ENCODE data around the gene MCU. TPM values are rescaled to one million over a fixed set of nuclear protein-coding genes. Genes with fewer than 3 reads are reported as not detected.

MCU gene
- total and polyA plus RNA-seq, 2 of the 8 experiments (the other 6 are each of a cell fraction or from before 2014, with no cell fraction given) = 51.6 to 62.2 TPM

DNA sequence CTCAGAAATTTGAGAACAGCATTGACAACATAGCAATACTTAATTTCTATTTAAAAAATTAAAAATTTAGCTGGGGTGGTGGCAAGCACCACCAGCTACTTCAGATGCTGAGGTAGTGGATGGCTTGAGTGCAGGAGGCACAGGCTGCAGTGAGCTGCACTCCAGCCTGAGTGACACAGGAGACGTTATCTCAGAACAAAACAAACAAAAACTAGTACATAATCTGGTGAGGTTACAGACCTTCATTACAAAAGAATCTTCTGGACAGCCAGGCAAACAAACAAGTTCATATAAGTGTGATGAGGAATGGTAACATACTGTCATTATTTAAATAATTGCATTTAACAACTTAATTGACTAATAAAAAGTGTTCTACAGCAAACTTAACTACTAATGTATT, 124.6 kb downstream of the MCU start:
- Histone ChIP-seq H3K56ac (replicated peaks; ENCODE audit: insufficient read length, low read depth, low read length) (no peak overlapping the region), H3K4me3 (ENCODE audit: extremely low read depth in 1 of 4, insufficient read depth in 2 of 4, low read depth in 3 of 4, low read length in 4 of 4) (no peak overlapping the region), H3K9ac (replicated peaks in 1 of 4; ENCODE audit: extremely low read depth in 1 of 4, low read depth in 3 of 4, low read length in 3 of 4) (no peak overlapping the region), H3K9me3 (ENCODE audit: insufficient read depth in 2 of 2, low read depth in 1 of 2, low read length in 1 of 2) (no peaks in the 10 kb centered on the region), H3K14ac (ENCODE audit: insufficient read length) (no peak overlapping the region), H3K79me1 (ENCODE audit: low read depth, low read length) (no peaks in the 10 kb centered on the region), H2BK15ac (ENCODE audit: low read length) (no peak overlapping the region), H3K4ac (replicated peaks; ENCODE audit: insufficient read length, low read depth, low read length) (no peak overlapping the region), H2AK5ac (ENCODE audit: low read depth, low read length) (no peak overlapping the region), H2BK120ac (replicated peaks; ENCODE audit: low read depth, low read length) (no peak overlapping the region), H3K18ac (ENCODE audit: extremely low read depth, low read length) (no peak overlapping the region), H3K23ac (ENCODE audit: insufficient read length) (no peak overlapping the region), H2AFZ (ENCODE audit: low read length) (no peak overlapping the region), H4K91ac (replicated peaks; ENCODE audit: insufficient read length, low read length) (no peak overlapping the region), H4K8ac (ENCODE audit: extremely low read depth, insufficient read depth, low read length) (no peak overlapping the region; the same call in 1 of the 2 replicates), H2BK12ac (ENCODE audit: low read depth, low read length) (no peak overlapping the region), H2BK20ac (ENCODE audit: low read length) (no peak overlapping the region), H3K79me2 (ENCODE audit: control insufficient read depth in 1 of 2, insufficient read depth in 2 of 2, low read length in 2 of 2) (0 out of 4 replicates have a peak, but pooled peaks cover 0 to 4% of the 10 kb centered on the region in 2 experiments), H3K27me3 (replicated peaks in 1 of 4; ENCODE audit: control insufficient read depth in 3 of 4, extremely low read depth in 1 of 4, insufficient read depth in 3 of 4, low read length in 3 of 4) (no peaks in the 10 kb centered on the region), H4K20me1 (replicated peaks in 1 of 2; ENCODE audit: control insufficient read depth in 1 of 2, insufficient read depth in 2 of 2, low read length in 2 of 2) (peaks cover 0 to 2% of the 10 kb centered on the region in 2 experiments), H4K5ac (ENCODE audit: insufficient read length, low read depth, low read length) (no peak overlapping the region), H3K27ac (ENCODE audit: low read depth, low read length) (no peak overlapping the region), H3K4me2 (ENCODE audit: insufficient read depth in 1 of 2, low read depth in 2 of 2, low read length in 2 of 2) (no peak overlapping the region), H3K36me3 (ENCODE audit: control insufficient read depth in 2 of 4, insufficient read depth in 4 of 4, low read length in 3 of 4) (no peaks in the 10 kb centered on the region; a peak in 1 of 8 replicates), H3K23me2 (ENCODE audit: low read depth, low read length) (no peaks in the 10 kb centered on the region), H2BK5ac (ENCODE audit: low read depth, low read length) (no peak overlapping the region), H3K4me1 (replicated peaks in 1 of 4; ENCODE audit: control insufficient read depth in 3 of 4, insufficient read depth in 4 of 4, low read length in 3 of 4) (no peaks in the 10 kb centered on the region)
- FAIRE-seq = no peak
- no peak for DNase-seq (ENCODE audit: low read depth in 1 of 2, low spot score in 2 of 2)
- ChIA-PET POLR2A (ENCODE audit: partially characterized antibody) (no interaction called here), CTCF (ENCODE audit: partially characterized antibody) (interaction anchor here (0.9 to 1.3 kb wide), 2 partner anchors 10 to 18 kb away, joined by 3 read pairs; no protein-coding TSS in a partner anchor)
- WGBS, 2 experiments (ENCODE audit: extremely low coverage in 1 of 2, insufficient coverage in 1 of 2, insufficient read length in 1 of 2, insufficient replicate concordance in 2 of 2, low coverage in 1 of 2, low lambda C conversion rate in 2 of 2, missing lambda C conversion rate in 1 of 2) = 93% methylated on average over 1 of the region's 1 CpG; no CpG with 5 or more reads in 1 of the 2 experiments
- no peak for TF ChIP-seq CBX8 (IDR thresholded peaks at IDR 0.05; ENCODE audit: borderline replicate concordance, low read depth, low read length)
- TF ChIP-seq POLR2AphosphoS5 (IDR thresholded peaks at IDR 0.05; ENCODE audit: low read depth, low read length) = no peak
- no peak for TF ChIP-seq SP4 (IDR thresholded peaks at IDR 0.05; ENCODE audit: low read length)
- TF ChIP-seq BCL11A (IDR thresholded peaks at IDR 0.05; ENCODE audit: low read depth in 2 of 2, low read length in 2 of 2) = no peak
- TF ChIP-seq EP300 (IDR thresholded peaks at IDR 0.05; ENCODE audit: borderline replicate concordance in 1 of 2, low read depth in 2 of 2, low read length in 2 of 2) = no peak
- TF ChIP-seq ASH2L (IDR thresholded peaks at IDR 0.05; ENCODE audit: low read length) = no peak
- TF ChIP-seq CBX5 (IDR thresholded peaks at IDR 0.05; ENCODE audit: low read depth, low read length) = no peak
- no peak for TF ChIP-seq SUZ12 (IDR thresholded peaks at IDR 0.05; ENCODE audit: low read length)
- TF ChIP-seq RFX5 (IDR thresholded peaks at IDR 0.05; ENCODE audit: borderline replicate concordance, low read depth, low read length) = no peak
- no peak for TF ChIP-seq KDM1A (IDR thresholded peaks at IDR 0.05; ENCODE audit: borderline replicate concordance, low read length)
- TF ChIP-seq, protein P1, sequence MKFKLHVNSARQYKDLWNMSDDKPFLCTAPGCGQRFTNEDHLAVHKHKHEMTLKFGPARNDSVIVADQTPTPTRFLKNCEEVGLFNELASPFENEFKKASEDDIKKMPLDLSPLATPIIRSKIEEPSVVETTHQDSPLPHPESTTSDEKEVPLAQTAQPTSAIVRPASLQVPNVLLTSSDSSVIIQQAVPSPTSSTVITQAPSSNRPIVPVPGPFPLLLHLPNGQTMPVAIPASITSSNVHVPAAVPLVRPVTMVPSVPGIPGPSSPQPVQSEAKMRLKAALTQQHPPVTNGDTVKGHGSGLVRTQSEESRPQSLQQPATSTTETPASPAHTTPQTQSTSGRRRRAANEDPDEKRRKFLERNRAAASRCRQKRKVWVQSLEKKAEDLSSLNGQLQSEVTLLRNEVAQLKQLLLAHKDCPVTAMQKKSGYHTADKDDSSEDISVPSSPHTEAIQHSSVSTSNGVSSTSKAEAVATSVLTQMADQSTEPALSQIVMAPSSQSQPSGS (IDR thresholded peaks at IDR 0.05; ENCODE audit: low read length) = no peak
- TF ChIP-seq JUN (IDR thresholded peaks at IDR 0.05; ENCODE audit: low read depth, low read length) = no peak
- no peak for TF ChIP-seq CEBPB (IDR thresholded peaks at IDR 0.05; ENCODE audit: low read depth, low read length)
- no peak for TF ChIP-seq NRF1 (IDR thresholded peaks at IDR 0.05; ENCODE audit: low read depth, low read length)
